Right forelimb (tissue), 1 donor: ENCODE data around the gene MAD1L1.

ENCODE experiments used
- DNase-seq: peaks from one replicate; pipeline ENCODE4 v3.0.0-alpha.2; 2018

The MAD1L1 gene

DNA sequence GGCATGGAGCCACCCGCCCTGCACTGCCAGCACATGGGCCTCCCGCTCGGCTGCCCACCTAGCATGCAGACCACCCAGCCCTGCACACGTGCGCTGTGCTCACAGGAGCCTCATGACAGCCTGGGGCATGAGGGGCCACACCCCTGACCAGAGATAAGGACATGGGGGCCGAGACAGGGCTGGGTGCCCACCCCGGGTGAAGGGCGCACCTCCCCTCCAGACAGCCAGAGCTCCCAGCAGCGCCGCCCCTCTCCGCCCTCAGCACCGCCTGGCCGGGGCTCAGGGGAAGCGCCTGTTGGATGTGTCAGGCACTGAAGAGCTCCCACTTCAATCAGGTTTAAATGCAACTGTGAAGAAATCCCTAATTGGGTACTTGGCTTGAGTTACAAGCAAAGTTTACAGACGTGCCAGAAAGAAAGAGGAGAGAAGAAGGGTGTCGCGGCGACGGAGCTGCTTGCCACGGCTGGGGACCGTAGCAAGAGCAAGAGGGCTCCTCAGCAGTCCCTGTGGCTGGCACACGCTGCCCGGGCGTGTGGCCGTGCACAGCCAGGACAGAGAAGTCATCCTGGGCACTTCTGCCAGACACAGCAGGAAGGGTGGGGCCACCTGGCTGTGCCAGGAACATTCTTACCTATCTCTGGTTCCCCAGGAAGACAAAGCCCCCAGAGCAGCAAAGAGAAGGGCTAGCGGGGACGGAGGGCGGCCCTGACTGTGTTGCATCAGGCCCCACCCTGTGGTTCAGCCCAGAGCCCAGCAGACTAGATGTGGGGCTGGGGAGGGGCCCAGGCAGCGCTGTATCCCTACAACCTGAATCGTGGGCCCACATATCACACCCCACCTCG, 315.3 kb downstream of the MAD1L1 start:
- no peak for DNase-seq

DNA sequence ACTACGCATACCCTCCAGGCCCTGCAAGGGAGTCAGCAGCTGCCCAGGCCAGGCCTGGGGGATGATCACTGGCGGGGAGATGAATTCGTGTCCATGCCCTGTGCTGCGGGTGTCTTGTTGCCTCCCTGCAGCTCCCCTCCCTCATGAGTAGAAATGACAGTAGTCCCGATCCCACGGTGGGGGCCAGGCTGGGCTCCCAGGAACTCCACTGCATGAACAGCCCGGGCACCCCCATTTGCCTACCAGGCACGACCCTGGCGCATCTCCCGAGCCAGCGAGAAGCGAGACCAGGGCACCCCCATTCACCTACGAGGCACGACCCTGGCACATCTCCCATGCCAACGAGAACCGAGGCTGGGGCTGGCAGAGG, 316.2 kb downstream of the MAD1L1 start:
- no peak for DNase-seq

GRCh38 chr7:1915956-1916600, 316.7 kb downstream of the MAD1L1 start:
- no peak for DNase-seq

DNA sequence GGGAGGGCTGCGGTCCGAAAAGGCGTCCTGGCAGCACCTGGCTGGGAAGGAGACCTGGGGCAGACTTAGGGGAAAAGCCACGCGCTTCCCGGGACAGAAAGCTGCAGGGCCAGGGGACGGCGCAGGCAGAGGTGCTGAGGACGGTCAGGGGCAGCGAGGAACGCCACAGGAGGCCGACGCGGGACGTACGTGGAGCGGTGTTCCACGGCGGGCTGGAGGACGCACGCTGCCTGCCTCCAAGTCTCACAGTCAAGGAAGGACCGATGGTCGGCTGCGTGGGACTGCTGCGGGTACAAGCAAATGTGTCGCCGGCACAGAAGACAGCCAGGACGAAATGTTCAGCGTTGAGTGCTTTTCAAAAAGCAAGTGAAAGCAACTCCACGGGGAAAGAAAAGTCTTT, 317.4 kb downstream of the MAD1L1 start:
- no peak for DNase-seq

- no peak for DNase-seq
Measured at GRCh38 chr7:1914743-1915142, 318.0 kb downstream of the MAD1L1 start.

DNA sequence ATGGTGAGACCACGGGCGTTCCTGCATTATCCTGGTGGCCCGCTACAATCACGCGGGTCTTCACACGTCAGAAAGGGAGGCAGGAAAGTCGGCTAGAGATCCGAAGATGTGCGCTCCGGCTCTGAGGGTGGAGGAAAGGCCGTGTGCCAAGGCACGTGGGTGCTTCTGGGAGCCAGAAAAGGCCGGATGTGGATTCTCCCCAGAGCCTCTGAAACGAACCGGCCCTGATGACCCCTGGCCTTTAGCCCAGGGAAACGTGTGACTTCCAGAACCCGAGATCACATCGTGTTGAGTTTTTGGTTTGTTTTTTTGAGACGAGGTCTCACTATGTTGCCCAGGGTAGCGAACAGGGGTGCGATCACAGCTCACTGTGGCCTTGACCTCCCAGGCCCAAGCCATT, 318.4 kb downstream of the MAD1L1 start:
- DNase-seq = no peak

- no peak for DNase-seq
Measured at GRCh38 chr7:1913466-1914282, 319.1 kb downstream of the MAD1L1 start.

GRCh38 chr7:1912593-1913465, 319.9 kb downstream of the MAD1L1 start:
- DNase-seq = peak; percentile 56

DNA sequence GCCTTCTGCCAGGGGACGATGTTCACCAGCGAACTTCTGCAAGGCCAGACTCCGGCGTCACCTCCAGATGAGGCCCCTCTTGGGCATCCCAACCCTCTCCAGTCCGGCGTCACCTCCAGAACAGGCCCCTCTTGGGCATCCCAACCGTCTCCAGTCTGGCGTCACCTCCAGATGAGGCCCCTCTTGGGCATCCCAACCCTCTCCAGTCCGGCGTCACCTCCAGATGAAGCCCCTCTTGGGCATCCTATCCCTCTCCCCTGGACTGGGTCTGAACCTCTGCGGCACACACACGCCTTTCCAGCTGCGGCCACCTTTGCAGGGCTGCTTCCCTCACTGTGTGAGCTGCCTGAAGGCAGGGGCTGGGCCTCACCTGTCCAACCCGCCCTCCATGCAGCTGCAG, 321.2 kb downstream of the MAD1L1 start:
- no peak for DNase-seq

- DNase-seq = no peak
Measured at GRCh38 chr7:1910827-1911226, 321.9 kb downstream of the MAD1L1 start.

DNA sequence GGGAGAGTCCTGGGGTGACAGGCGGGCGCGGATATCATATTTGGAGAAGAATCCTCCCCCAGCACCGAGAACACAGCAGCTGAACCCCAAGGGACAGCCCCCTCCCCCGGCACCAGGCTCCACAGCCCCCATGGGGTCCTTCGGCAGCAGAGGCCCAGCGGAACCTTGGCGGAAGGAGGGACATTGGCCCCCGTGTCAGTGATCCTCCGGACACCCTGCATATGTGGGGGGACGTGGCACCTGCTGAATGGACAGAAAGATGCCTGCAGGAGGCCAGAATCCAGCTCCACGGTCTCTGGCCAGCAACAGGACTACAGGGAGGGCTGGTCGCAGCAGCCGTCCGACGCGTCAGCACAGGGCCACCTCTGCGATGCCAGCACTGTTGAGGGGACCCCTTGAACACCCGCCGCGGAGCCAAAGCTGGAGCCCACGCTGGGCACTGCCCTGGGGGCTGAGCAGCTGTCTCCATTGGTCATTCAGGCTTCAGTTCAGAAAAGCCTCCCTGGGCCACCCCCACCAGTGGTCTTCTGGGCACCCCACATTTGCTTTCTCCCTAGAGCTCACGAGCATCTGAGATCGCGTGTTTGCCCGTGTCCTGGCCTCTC, 322.6 kb downstream of the MAD1L1 start:
- DNase-seq = no peak

GRCh38 chr7:1909476-1909875, 323.3 kb downstream of the MAD1L1 start:
- DNase-seq = no peak

DNA sequence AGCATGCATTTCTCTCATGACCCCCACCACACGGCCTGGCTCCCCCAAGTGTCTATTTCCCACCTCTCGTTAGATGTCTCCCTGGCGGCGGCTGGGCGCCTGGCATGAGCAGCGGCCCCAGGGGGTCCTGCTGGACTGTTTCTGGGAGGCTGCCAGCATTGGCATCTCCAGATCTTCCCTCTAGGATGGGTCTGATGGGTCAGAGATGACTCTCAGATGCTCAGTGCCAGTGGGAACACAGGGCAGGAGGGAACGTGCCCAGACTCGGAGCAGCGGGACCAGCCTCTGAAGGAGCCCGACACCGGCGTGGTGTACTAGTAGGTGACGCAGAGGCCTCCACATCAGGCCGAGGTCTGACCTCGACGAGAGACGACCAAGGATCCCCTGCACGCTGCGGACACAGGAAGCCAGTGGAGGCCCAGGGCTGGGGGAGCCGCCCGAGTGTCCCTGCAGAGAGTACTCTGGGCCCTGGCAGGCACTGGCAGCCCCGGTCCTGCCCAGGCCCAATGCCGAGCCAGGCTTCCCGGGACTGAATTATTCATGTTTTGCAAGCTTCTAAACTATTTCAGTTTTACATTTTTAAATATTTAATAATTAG, 323.8 kb downstream of the MAD1L1 start:
- DNase-seq = no peak

- no peak for DNase-seq
Measured at GRCh38 chr7:1907751-1908365, 324.9 kb downstream of the MAD1L1 start.

- DNase-seq = no peak
Measured at GRCh38 chr7:1906988-1907745, 325.6 kb downstream of the MAD1L1 start.

GRCh38 chr7:1906087-1906830, 326.5 kb downstream of the MAD1L1 start:
- no peak for DNase-seq

DNA sequence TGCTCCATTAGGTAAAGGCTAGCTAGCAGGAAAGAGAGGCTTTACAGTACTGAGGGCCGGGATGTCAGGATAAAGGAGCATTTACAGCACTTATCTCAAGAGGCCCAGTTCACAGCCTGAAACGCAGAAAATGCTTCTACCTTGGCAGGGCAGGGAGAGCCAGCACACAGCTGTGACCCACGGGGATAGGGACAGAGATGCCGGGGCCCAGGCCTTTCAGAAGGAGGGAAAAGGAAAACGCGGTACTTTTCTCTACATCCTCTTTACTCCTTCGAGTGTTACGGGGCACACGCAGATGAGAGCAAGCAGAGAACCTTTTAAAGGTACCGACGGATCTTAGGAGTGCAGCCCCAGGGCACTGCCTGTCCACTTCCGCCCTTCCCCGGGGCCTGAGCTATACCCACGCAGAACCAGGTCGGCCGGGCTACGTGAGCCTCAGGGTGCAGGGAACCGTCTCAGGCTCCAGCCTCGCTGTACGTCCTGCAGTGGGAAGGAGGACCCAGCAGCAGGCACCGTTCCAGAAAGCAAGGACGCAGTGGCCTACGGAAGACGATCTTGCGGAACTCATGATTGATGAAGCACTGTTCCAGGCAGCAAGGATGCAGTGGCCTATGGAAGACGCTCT, 330.4 kb downstream of the MAD1L1 start:
- peak; percentile 13 for DNase-seq

DNA sequence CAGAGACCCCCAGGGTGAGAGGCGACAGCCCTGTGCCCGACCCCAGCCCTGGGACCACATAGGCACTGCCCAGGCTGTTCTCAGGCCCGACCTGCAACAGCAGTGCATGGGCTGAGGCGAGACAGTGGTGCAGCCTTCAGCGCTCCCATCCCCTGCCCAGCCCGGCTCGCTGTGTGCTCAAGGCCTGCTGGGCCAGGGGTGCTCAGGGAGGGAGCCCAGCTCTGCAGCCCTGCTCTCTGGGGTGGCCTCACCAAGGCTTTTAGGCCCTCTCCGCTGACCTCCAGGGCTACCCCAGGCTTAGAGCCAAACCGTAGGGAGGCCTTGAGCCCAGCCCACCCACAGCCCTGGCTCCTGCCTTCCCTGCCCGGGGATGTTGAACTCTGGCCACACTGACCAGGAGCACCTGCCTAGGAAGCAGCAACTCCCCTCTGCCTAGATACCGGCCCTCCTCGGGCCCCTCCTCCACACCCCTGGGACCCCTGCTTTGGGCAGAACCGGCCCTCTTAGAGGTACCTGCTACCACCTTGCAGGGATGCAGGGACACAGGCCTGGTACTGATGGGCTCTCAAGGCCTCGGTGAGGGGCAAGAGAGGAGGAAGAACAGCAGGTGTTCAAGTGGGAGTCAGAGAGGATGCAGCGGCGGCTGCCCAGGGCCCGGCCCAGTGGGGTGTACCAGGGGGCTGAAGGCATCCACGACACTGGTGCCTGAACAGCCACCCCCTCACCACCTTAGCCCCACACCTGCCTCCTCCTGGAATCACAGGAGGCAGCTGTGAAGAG, 331.1 kb downstream of the MAD1L1 start:
- no peak for DNase-seq
